Bronchial epithelial cell (primary cell): ENCODE data around the gene MCM10. TPM values are rescaled to one million over a fixed set of nuclear protein-coding genes. Genes with fewer than 3 reads are reported as not detected.
A peak's percentile ranks its signal among the peaks of the same experiment; 100 is the strongest.

Source experiments
- DNase-seq: peaks from one replicate; pipeline ENCODE4 v3.0.0-alpha.2; 2010; ENCODE audit warnings: low read depth
- FAIRE-seq: peaks from 2 replicates; lab custom pipeline; 2011; peaks lifted over from hg19 to GRCh38; lab: Jason Lieb, UNC
- H3K27me3 ChIP-seq: 2 replicates; pipeline ENCODE4 v1.5.1; 2011; ENCODE audit warnings: low read length; ENCODE audit not compliant: control insufficient read depth, insufficient read depth
- H3K36me3 ChIP-seq: 2 replicates; pipeline ENCODE4 v1.5.1; 2011; ENCODE audit warnings: low read length; ENCODE audit not compliant: control insufficient read depth, insufficient read depth
- H3K4me3 ChIP-seq: 2 replicates; pipeline ENCODE4 v1.5.1; 2011; ENCODE audit warnings: mild to moderate bottlenecking, low read depth, low read length, control low read depth
- total RNA-seq: library from RNA; depleted of rRNA; stranded (reverse); fragments of >200 nt; gene quantifications from 2 replicates; pipeline ENCODE4 v1.2.1, GENCODE V29; 2014
- TF ChIP-seq, protein P1 (sequence below): IDR thresholded peaks from 2 replicates; pipeline ENCODE4 v1.5.1; 2011; ENCODE audit warnings: mild to moderate bottlenecking, moderate library complexity, low read length, control low read depth, inconsistent platforms; ENCODE audit not compliant: insufficient read depth, severe bottlenecking

Gene MCM10
- total RNA-seq, 1 donor from 2014 or later = under 0.01 TPM

GRCh38 chr10:13167568-13167967, 6.2 kb downstream of the MCM10 start:
- Histone ChIP-seq H3K36me3 (no peaks in the 10 kb centered on the region), H3K4me3 (no peak overlapping the region), H3K27me3 (no peaks in the 10 kb centered on the region)
- DNase-seq = no peak
- no peak for FAIRE-seq
- TF ChIP-seq, protein P1, sequence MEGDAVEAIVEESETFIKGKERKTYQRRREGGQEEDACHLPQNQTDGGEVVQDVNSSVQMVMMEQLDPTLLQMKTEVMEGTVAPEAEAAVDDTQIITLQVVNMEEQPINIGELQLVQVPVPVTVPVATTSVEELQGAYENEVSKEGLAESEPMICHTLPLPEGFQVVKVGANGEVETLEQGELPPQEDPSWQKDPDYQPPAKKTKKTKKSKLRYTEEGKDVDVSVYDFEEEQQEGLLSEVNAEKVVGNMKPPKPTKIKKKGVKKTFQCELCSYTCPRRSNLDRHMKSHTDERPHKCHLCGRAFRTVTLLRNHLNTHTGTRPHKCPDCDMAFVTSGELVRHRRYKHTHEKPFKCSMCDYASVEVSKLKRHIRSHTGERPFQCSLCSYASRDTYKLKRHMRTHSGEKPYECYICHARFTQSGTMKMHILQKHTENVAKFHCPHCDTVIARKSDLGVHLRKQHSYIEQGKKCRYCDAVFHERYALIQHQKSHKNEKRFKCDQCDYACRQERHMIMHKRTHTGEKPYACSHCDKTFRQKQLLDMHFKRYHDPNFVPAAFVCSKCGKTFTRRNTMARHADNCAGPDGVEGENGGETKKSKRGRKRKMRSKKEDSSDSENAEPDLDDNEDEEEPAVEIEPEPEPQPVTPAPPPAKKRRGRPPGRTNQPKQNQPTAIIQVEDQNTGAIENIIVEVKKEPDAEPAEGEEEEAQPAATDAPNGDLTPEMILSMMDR = no peak

- Histone ChIP-seq H3K27me3 (no peaks in the 10 kb centered on the region), H3K4me3 (no peak overlapping the region), H3K36me3 (no peaks in the 10 kb centered on the region)
- FAIRE-seq (no peak), DNase-seq (no peak)
- TF ChIP-seq, protein P1 = no peak
Measured at GRCh38 chr10:13168781-13169180, 7.4 kb downstream of the MCM10 start.

DNA sequence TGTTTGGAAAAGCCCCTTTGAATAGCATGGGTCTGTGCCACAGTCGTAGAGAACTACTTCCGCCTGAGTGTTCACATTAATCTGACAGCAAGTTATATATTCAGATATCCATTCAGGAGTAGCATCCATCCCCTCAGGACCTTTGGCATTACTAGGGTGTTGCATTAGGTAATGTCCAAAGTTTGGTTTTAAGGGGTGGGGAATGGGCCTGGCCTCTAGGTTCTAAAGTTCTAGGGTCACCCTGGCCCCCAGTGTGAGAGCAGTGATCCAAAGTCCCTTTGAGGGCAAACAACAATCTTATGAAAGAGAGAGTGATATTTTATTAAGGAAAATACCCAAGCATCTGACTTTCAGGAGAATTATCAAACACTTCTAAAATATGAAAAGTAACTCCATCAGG, 12.3 kb downstream of the MCM10 start:
- DNase-seq (no peak), FAIRE-seq (peak; percentile 23)
- TF ChIP-seq, protein P1 = no peak
- Histone ChIP-seq H3K36me3 (no peaks in the 10 kb centered on the region), H3K4me3 (no peak overlapping the region), H3K27me3 (no peaks in the 10 kb centered on the region)

GRCh38 chr10:13180788-13181187, 19.4 kb downstream of the MCM10 start:
- FAIRE-seq = no peak

DNA sequence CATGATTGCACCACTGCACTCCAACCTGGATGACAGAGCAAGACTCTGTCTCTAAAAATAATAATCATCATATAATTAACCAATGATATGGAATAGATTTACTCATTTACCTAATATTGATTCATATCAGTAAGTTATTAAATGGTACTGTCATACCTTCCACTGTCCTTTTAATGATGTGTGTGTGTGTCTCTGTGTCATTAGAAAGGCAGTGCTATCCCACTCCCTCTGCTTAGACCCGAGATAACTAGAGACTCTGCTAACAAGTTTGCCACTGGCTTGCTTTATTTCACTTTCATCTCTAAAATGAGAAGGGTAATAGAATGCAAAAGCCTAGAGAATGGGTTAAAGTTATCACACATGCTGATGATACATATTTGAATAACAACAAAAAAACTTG, 21.1 kb downstream of the MCM10 start:
- H3K4me3 ChIP-seq = no peak overlapping the region
- H3K36me3 ChIP-seq = no peaks in the 10 kb centered on the region
- no peaks in the 10 kb centered on the region for H3K27me3 ChIP-seq
- TF ChIP-seq, protein P1 = no peak
- no peak for DNase-seq
- FAIRE-seq = no peak

More at GRCh38 chr10:13180788-13181187, 19.4 kb downstream of the MCM10 start:
- Histone ChIP-seq H3K4me3 (no peak overlapping the region), H3K36me3 (no peaks in the 10 kb centered on the region), H3K27me3 (no peaks in the 10 kb centered on the region)
- TF ChIP-seq, protein P1 = no peak
- no peak for DNase-seq

- TF ChIP-seq, protein P1 = no peak
- no peak for FAIRE-seq
Measured at GRCh38 chr10:13183625-13184024, 22.3 kb downstream of the MCM10 start.

More at GRCh38 chr10:13183625-13184024, 22.3 kb downstream of the MCM10 start:
- H3K27me3 ChIP-seq = no peaks in the 10 kb centered on the region
- peak; percentile 39 for DNase-seq
- H3K4me3 ChIP-seq = no peak overlapping the region
- H3K36me3 ChIP-seq = no peaks in the 10 kb centered on the region
